ENCODE measurements around the gene CARMIL3. TPM values are rescaled to one million over a fixed set of nuclear protein-coding genes. Genes with fewer than 3 reads are reported as not detected.
A peak's percentile ranks its signal among the peaks of the same experiment; 100 is the strongest.

Gene CARMIL3
- total RNA-seq, 1 donor from 2014 or later: 0.05 TPM

- intact Hi-C loops (cut with DNase I): loop anchor here (1.0 to 2.0 kb wide), 4 partner anchors 32 to 238 kb away; partner anchors contain the start of gene IRF9
- DNase-seq (ENCODE audit: low spot score): peak; percentile 87
Measured at GRCh38 chr14:24058260-24058950, 6.6 kb downstream of the CARMIL3 start.

- intact Hi-C loops (cut with DNase I): loop anchor here (1.0 to 2.0 kb wide), 4 partner anchors 31 to 238 kb away; partner anchors contain the start of gene IRF9
- DNase-seq (ENCODE audit: low spot score): no peak
Measured at GRCh38 chr14:24058951-24059475, 7.2 kb downstream of the CARMIL3 start.

GRCh38 chr14:24059841-24060388 lies 8.1 kb downstream of the CARMIL3 start:
- intact Hi-C loops (cut with DNase I): loop anchor here (2.0 kb wide), 3 partner anchors 49 to 237 kb away; partner anchors contain the start of gene IRF9

GRCh38 chr14:24060443-24060842 lies 8.6 kb downstream of the CARMIL3 start:
- no peak for DNase-seq (ENCODE audit: low spot score)
- intact Hi-C loops (cut with DNase I): no loop called here

More at GRCh38 chr14:24059841-24060388, 8.1 kb downstream of the CARMIL3 start:
- no peak for DNase-seq (ENCODE audit: low spot score)

GRCh38 chr14:24060984-24061913 lies 9.4 kb downstream of the CARMIL3 start:
- intact Hi-C loops (cut with DNase I): no loop called here

GRCh38 chr14:24062216-24062980 lies 10.6 kb downstream of the CARMIL3 start:
- no peak for DNase-seq (ENCODE audit: low spot score)
- intact Hi-C loops (cut with DNase I): no loop called here

More at GRCh38 chr14:24060984-24061913, 9.4 kb downstream of the CARMIL3 start:
- DNase-seq (ENCODE audit: low spot score): no peak

GRCh38 chr14:24063263-24063836 lies 11.5 kb downstream of the CARMIL3 start:
- no peak for DNase-seq (ENCODE audit: low spot score)
- intact Hi-C loops (cut with DNase I): no loop called here

GRCh38 chr14:24064091-24064795 lies 12.4 kb downstream of the CARMIL3 start:
- intact Hi-C loops (cut with DNase I): no loop called here
- no peak for DNase-seq (ENCODE audit: low spot score)

- intact Hi-C loops (cut with DNase I): no loop called here
Measured at GRCh38 chr14:24064856-24065255, 13.0 kb downstream of the CARMIL3 start.

GRCh38 chr14:24065408-24065807 lies 13.6 kb downstream of the CARMIL3 start:
- intact Hi-C loops (cut with DNase I): no loop called here
- no peak for DNase-seq (ENCODE audit: low spot score)

More at GRCh38 chr14:24064856-24065255, 13.0 kb downstream of the CARMIL3 start:
- DNase-seq (ENCODE audit: low spot score): no peak

GRCh38 chr14:24066496-24067132 lies 14.8 kb downstream of the CARMIL3 start:
- intact Hi-C loops (cut with DNase I): no loop called here
- DNase-seq (ENCODE audit: low spot score): no peak

- intact Hi-C loops (cut with DNase I): no loop called here
Measured at GRCh38 chr14:24067133-24068082, 15.6 kb downstream of the CARMIL3 start.

GRCh38 chr14:24068711-24069410 lies 17.1 kb downstream of the CARMIL3 start:
- intact Hi-C loops (cut with DNase I): no loop called here
- DNase-seq (ENCODE audit: low spot score): no peak

More at GRCh38 chr14:24067133-24068082, 15.6 kb downstream of the CARMIL3 start:
- DNase-seq (ENCODE audit: low spot score): no peak

- intact Hi-C loops (cut with DNase I): no loop called here
- DNase-seq (ENCODE audit: low spot score): no peak
Measured at GRCh38 chr14:24069411-24069735, 17.6 kb downstream of the CARMIL3 start.

- intact Hi-C loops (cut with DNase I): no loop called here
- DNase-seq (ENCODE audit: low spot score): no peak
Measured at GRCh38 chr14:24070285-24071143, 18.7 kb downstream of the CARMIL3 start.

Measured in cardiac septum (tissue), 1 donor.